Measurements from ENCODE around the gene SFI1.

DNA sequence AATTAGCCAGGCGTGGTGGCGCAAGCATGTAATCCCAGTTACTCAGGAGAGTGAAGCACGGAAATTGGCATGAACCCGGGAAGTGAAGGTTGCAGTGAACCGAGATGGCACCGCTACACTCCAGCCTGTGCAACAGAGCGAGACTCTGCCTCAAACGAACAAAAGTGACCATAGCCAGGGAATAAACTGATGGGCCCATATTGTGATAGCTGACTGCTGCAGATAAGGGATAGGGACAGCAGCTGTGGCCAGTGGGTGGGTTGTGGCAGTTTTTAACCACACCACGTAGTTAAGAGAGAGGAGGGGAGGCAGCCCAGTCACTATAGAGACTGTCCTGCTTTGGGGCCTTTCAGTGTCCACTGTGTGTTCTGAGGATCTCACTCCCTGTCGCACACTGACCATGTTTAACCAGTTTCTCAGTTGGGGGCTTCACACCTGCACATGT, 106.8 kb downstream of the SFI1 start:
- TF ChIP-seq POLR2AphosphoS5 (IDR thresholded peaks at IDR 0.05) (no peak), POLR2A (IDR thresholded peaks at IDR 0.05) (no peak)

Data from transverse colon (tissue), 3 donors.